Subcutaneous adipose tissue (tissue), 4 donors: Measurements from ENCODE around the gene UQCRC1. TPM values are rescaled to one million over a fixed set of nuclear protein-coding genes. Genes with fewer than 3 reads are reported as not detected.

ENCODE experiments used
- total RNA-seq, 4 donors: library from RNA; depleted of rRNA; stranded (reverse); fragments of >200 nt; gene quantifications; one replicate each; pipeline ENCODE4 v1.1.0, GENCODE V29; 2016
- TF ChIP-seq, protein P1 (sequence below): fragments of 450-650 bp; IDR thresholded peaks from one replicate; pipeline ENCODE4 v1.5.1; 2016; ENCODE audit warnings: low read depth, mild to moderate bottlenecking, control low read depth, antibody characterized with exemption, moderate library complexity

Gene UQCRC1
- total RNA-seq, 4 donors from 2014 or later = 95.2 to 358 (median 203) TPM

DNA sequence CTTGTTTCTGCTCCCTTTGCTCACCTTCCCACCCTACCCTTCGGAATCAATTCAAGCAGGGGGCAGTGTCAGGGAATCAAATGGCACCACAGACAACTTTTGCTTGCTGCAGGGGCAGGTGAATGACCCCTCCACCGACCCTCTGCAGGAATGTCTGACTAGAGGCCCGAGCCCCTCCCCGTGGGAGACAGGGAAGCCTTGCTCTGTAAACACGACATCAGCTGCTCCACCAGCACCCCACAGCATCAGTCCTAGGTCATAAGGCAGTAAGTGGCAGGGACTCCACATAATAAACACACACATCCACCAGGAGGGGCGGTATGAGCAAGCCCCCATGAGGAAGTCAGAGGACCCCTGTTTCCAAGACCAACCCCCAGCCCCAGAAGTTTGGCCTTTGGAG, 27.9 kb upstream of the UQCRC1 start:
- TF ChIP-seq, protein P1, sequence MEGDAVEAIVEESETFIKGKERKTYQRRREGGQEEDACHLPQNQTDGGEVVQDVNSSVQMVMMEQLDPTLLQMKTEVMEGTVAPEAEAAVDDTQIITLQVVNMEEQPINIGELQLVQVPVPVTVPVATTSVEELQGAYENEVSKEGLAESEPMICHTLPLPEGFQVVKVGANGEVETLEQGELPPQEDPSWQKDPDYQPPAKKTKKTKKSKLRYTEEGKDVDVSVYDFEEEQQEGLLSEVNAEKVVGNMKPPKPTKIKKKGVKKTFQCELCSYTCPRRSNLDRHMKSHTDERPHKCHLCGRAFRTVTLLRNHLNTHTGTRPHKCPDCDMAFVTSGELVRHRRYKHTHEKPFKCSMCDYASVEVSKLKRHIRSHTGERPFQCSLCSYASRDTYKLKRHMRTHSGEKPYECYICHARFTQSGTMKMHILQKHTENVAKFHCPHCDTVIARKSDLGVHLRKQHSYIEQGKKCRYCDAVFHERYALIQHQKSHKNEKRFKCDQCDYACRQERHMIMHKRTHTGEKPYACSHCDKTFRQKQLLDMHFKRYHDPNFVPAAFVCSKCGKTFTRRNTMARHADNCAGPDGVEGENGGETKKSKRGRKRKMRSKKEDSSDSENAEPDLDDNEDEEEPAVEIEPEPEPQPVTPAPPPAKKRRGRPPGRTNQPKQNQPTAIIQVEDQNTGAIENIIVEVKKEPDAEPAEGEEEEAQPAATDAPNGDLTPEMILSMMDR = no peak

DNA sequence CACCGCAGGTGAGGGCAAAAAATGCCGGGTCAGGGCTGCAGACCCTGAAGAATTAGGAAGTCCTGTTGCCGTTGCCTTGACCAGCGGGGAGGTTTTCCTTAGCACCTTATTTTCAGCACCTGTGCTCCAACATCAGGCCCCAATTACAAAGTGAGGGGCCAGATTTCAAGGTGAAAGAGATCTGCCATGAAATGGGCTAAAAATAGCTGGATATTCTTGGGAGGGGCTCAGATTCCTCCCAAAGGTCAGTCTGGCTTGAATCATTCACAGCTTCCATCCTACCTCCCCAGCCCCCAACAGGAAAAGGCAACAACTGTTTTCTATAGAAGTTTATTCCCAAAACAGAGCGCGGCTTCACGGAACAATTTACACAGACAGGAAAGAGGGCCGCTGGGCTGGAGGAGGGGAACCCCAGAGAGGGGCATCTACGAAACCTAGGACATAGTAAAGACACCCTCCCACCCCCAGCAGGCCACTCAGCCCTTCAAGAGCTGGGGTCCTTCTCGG, 26.8 kb upstream of the UQCRC1 start:
- TF ChIP-seq, protein P1 = no peak

DNA sequence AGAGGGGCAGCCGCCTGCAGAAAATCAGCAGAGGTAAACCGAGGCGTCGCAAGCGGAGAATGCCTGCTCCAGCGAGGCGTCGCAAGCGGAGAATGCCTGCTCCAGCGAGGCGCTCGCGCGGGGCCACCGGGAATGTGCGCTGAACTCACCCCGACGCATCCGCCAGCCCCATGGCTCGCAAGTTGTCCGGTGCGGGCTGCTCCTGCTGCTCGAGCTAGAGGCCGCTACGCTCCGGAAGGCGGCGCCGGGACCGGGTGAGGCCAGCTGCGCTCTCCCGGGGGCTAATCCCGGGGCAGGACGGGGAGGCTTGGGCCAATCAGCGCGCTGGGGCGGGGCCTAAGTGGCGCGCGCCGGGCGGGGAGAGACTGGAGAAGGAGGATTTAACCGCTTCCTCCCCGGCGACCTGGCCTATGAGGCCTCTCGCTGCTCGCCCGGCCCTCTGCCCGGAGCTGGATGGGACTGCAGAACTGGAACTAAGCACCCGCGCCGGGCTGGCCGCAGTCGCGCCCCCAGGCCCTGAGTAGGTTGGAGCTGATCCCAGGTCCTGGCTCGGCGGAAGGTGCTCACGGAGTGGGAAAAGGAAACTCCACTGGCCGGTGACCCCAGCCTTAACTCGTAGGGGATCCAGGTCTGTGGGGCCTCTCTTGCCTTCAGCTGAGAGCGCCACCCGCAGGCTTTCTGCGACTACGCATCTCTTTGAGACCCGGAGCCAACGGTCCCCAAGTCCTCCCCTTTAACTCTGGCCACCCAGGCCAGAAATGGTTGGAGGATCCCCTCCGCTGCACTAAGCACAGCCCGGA, 26.0 kb upstream of the UQCRC1 start, which contains the start of gene SLC26A6:
SLC26A6 (minus strand) TSS at position 240 of the 800 bp plus-strand sequence; CDS start at position 172, 68 bp downstream.
- TF ChIP-seq, protein P1 = no peak

- TF ChIP-seq, protein P1 = no peak
These were observed 25.3 kb upstream of the UQCRC1 start for GRCh38 chr3:48634661-48635221.

DNA sequence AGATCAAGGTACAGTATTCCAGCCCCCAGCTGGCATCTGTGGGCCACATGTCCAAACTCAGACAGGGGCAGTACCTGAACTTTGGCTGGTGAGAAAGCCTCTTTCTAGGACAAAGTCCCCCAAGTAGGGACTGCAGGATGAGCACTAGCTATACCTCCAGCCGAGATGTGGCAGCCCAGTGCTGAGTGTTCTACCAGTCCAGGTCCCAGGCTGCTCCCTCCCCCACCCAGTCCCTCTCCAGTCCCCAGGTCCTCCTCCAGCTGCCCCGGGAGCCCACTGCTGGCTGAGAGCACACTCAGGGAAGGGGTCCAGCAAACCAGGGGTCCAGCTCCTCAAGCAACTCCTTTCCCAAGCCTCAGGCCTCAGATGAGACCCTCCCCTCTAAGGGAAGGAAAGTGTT, 24.3 kb upstream of the UQCRC1 start:
- TF ChIP-seq, protein P1 = no peak

DNA sequence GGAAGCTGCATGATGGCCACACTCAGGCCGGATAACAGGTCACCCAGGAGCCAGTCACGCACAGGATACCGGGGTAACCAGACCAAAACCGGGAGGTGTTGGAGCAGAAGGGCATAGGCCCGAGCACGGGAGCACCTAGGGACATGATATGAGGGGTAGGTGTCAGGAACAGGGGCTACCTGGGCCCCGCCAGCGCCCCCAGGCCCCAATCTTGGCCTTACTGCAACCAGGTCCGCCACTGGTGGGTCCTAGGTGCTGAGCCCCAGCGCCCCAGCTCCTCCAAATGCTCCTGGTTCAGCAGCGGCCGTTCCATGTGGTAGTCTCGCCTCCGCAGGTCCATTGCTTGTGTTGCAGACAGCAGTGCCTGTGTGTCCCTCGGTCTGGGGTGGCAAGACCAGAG, 23.8 kb upstream of the UQCRC1 start:
- TF ChIP-seq, protein P1 = no peak

- TF ChIP-seq, protein P1 = no peak
These were observed 22.3 kb upstream of the UQCRC1 start for GRCh38 chr3:48631516-48632448.
